ENCODE measurements around the gene PRKCZ. TPM values are rescaled to one million over a fixed set of nuclear protein-coding genes. Genes with fewer than 3 reads are reported as not detected.
A peak's percentile ranks its signal among the peaks of the same experiment; 100 is the strongest.

The PRKCZ gene
- total and polyA plus RNA-seq, 9 of the 15 experiments (the other 6 are each of a cell fraction or from before 2014, with no cell fraction given) = 0.07 to 3.1 (median 1.3) TPM

- no peak for TF ChIP-seq REST (IDR thresholded peaks at IDR 0.05; ENCODE audit: borderline replicate concordance)
- 0 out of 2 replicates have a peak, but pooled peaks have one; percentile 7 for TF ChIP-seq REST (CRISPR knock-in tag; IDR thresholded peaks at IDR 0.05; ENCODE audit: low read depth)
- peak; percentile 79 for TF ChIP-seq PRDM10 (IDR thresholded peaks at IDR 0.05; ENCODE audit: partially characterized antibody)
- TF ChIP-seq NRF1 (conservative IDR thresholded peaks at IDR 0.05 in 1 of 2, IDR thresholded peaks at IDR 0.05 in 1 of 2) = peak; percentile 69 to 76
- no peak for TF ChIP-seq NFIC (IDR thresholded peaks at IDR 0.05)
- peak; percentile 36 for TF ChIP-seq BCOR (IDR thresholded peaks at IDR 0.05)
- peak; percentile 8; the same call in 1 of the 2 replicates for TF ChIP-seq MYNN (IDR thresholded peaks at IDR 0.05)
- no peak for TF ChIP-seq MYNN (CRISPR knock-in tag; IDR thresholded peaks at IDR 0.05)
- TF ChIP-seq RREB1 (CRISPR knock-in tag; IDR thresholded peaks at IDR 0.05) = 0 out of 2 replicates have a peak, but pooled peaks have one; percentile 24
Measured at GRCh38 chr1:2229037-2229864, 179.0 kb downstream of the PRKCZ start (continued).
